Mesenchymal stem cell (in vitro differentiated cells and primary cell): ENCODE results near the gene ARID5A.

ENCODE experiments used
- DNase-seq: peaks from one replicate; pipeline ENCODE4 v3.0.0-alpha.2; 2013
- H2AFZ ChIP-seq: one replicate; pipeline ENCODE4 v1.6.1; 2013; ENCODE audit warnings: low read depth, mild to moderate bottlenecking, control low read depth, inconsistent platforms, low read length, moderate library complexity
- H2AK5ac ChIP-seq: 2 replicates; pipeline ENCODE4 v1.6.1; 2013; ENCODE audit warnings: low read length, moderate library complexity, mild to moderate bottlenecking, inconsistent platforms; ENCODE audit not compliant: severe bottlenecking
- H2BK120ac ChIP-seq: one replicate; pipeline ENCODE4 v1.6.1; 2013; ENCODE audit warnings: low read depth, mild to moderate bottlenecking, inconsistent platforms, low read length, moderate library complexity
- H2BK12ac ChIP-seq, 2 experiments: one replicate each; pipeline ENCODE4 v1.6.1; 2013; ENCODE audit warnings: inconsistent platforms in 2 of 2, low read length in 2 of 2, mild to moderate bottlenecking in 2 of 2, moderate library complexity in 2 of 2, control low read depth in 1 of 2
- H2BK15ac ChIP-seq: one replicate; pipeline ENCODE4 v1.6.1; 2013; ENCODE audit warnings: mild to moderate bottlenecking, low read depth, inconsistent platforms; ENCODE audit not compliant: poor library complexity, severe bottlenecking
- H2BK5ac ChIP-seq: 2 replicates; pipeline ENCODE4 v1.6.1; 2013; ENCODE audit warnings: low read depth, mild to moderate bottlenecking, low read length, control low read depth, inconsistent platforms; ENCODE audit not compliant: poor library complexity, severe bottlenecking
- H3K14ac ChIP-seq, 2 experiments: one replicate each; pipeline ENCODE4 v1.6.1; 2013; ENCODE audit warnings: inconsistent platforms in 2 of 2, low read length in 2 of 2, control low read depth in 1 of 2, mild to moderate bottlenecking in 1 of 2, moderate library complexity in 1 of 2
- H3K18ac ChIP-seq, 2 experiments: one replicate each; pipeline ENCODE4 v1.6.1; 2013; ENCODE audit warnings: inconsistent platforms in 2 of 2, low read length in 2 of 2, control low read depth in 1 of 2, low read depth in 1 of 2, mild to moderate bottlenecking in 1 of 2
- H3K23ac ChIP-seq, 2 experiments: one replicate each; pipeline ENCODE4 v1.6.1; 2013; ENCODE audit warnings: inconsistent platforms in 2 of 2, low read length in 2 of 2, mild to moderate bottlenecking in 2 of 2, moderate library complexity in 2 of 2, control low read depth in 1 of 2
- H3K27ac ChIP-seq: 2 replicates; pipeline ENCODE4 v1.5.1; 2013; ENCODE audit warnings: mild to moderate bottlenecking, moderate library complexity, low read length, control low read depth, inconsistent platforms; ENCODE audit not compliant: poor library complexity, severe bottlenecking
- H3K27me3 ChIP-seq, 2 experiments: 2 replicates each; pipeline versions ENCODE4 v1.6.1 to v1.7.0; 2013; ENCODE audit warnings: low read length in 2 of 2, mild to moderate bottlenecking in 2 of 2, moderate library complexity in 2 of 2, control low read depth in 1 of 2, inconsistent platforms in 1 of 2; ENCODE audit not compliant: control insufficient read depth in 1 of 2, insufficient read depth in 1 of 2
- H3K36me3 ChIP-seq, 2 experiments: 2 replicates each; pipeline versions ENCODE4 v1.6.1 to v1.7.0; 2013; ENCODE audit warnings: low read length in 2 of 2, control low read depth in 1 of 2, inconsistent platforms in 1 of 2, low read depth in 1 of 2, mild to moderate bottlenecking in 1 of 2; ENCODE audit not compliant: insufficient read depth in 2 of 2, control insufficient read depth in 1 of 2
- H3K4ac ChIP-seq, 2 experiments: one replicate each; pipeline ENCODE4 v1.6.1; 2013; ENCODE audit warnings: inconsistent platforms in 2 of 2, low read length in 2 of 2, mild to moderate bottlenecking in 2 of 2, moderate library complexity in 2 of 2, control low read depth in 1 of 2, low read depth in 1 of 2
- H3K4me1 ChIP-seq: 2 replicates; pipeline ENCODE4 v1.6.1; 2013; ENCODE audit warnings: low read depth, low read length, control low read depth; ENCODE audit not compliant: control insufficient read depth, insufficient read depth
- H3K4me2 ChIP-seq: 2 replicates; pipeline ENCODE4 v1.6.1; 2013; ENCODE audit warnings: low read length, mild to moderate bottlenecking, inconsistent platforms; ENCODE audit not compliant: poor library complexity, severe bottlenecking
- H3K4me3 ChIP-seq, 2 experiments: 2 replicates each; pipeline versions ENCODE4 v1.5.1 to v1.7.0; 2013; ENCODE audit warnings: low read length in 2 of 2, mild to moderate bottlenecking in 2 of 2, control low read depth in 1 of 2, low read depth in 1 of 2; ENCODE audit not compliant: insufficient read depth in 1 of 2
- H3K79me1 ChIP-seq: replicated peaks from 2 replicates; pipeline ENCODE4 v1.6.1; 2013; ENCODE audit warnings: mild to moderate bottlenecking, control low read depth, low read length, inconsistent platforms; ENCODE audit not compliant: poor library complexity, severe bottlenecking
- H3K9ac ChIP-seq: 2 replicates; pipeline ENCODE4 v1.7.0; 2013; ENCODE audit warnings: mild to moderate bottlenecking, low read length, moderate library complexity
- H3K9me3 ChIP-seq: 2 replicates; pipeline ENCODE4 v1.7.0; 2013; ENCODE audit warnings: mild to moderate bottlenecking, low read length; ENCODE audit not compliant: control insufficient read depth
- H4K8ac ChIP-seq: one replicate; pipeline ENCODE4 v1.6.1; 2013; ENCODE audit warnings: inconsistent platforms, mild to moderate bottlenecking, low read length, moderate library complexity
- H4K91ac ChIP-seq: one replicate; pipeline ENCODE4 v1.6.1; 2013; ENCODE audit warnings: mild to moderate bottlenecking, low read length, inconsistent platforms
- WGBS: methylation state at CpG from one replicate; pipeline ENCODE4 v1.1.7; 2013; ENCODE audit warnings: mixed read lengths; 5-methylcytosine and 5-hydroxymethylcytosine counted together

ARID5A gene

GRCh38 chr2:96541398-96542152 lies 5.0 kb downstream of the ARID5A start:
- no peak overlapping the region for H2BK120ac ChIP-seq
- H2AK5ac ChIP-seq, result no peak overlapping the region
- H3K36me3 ChIP-seq, result peaks cover 10 to 11% of the 10 kb centered on the region in 2 experiments
- H2BK12ac ChIP-seq, result no peak overlapping the region
- H3K14ac ChIP-seq, result no peak overlapping the region
- H3K27me3 ChIP-seq, result no peaks in the 10 kb centered on the region
- H3K18ac ChIP-seq, result no peak overlapping the region
- H2BK15ac ChIP-seq, result no peak overlapping the region
- H4K91ac ChIP-seq, result no peak overlapping the region
- peaks cover 21% of the 10 kb centered on the region for H3K4me1 ChIP-seq
- no peak overlapping the region for H2BK5ac ChIP-seq
- DNase-seq, result no peak
- H3K9me3 ChIP-seq, result no peaks in the 10 kb centered on the region
- 100% methylated on average over 2 of the region's 4 CpGs for WGBS
- no peak overlapping the region for H3K4ac ChIP-seq
- H3K9ac ChIP-seq, result peak overlapping the region; percentile 8
- no peak overlapping the region for H2AFZ ChIP-seq
- H3K79me1 ChIP-seq, result peaks cover 50% of the 10 kb centered on the region
- H3K23ac ChIP-seq, result no peak overlapping the region
- no peak overlapping the region for H3K4me3 ChIP-seq
- H4K8ac ChIP-seq, result no peak overlapping the region
- H3K4me2 ChIP-seq, result no peak overlapping the region
- no peak overlapping the region for H3K27ac ChIP-seq

GRCh38 chr2:96542357-96542977 lies 5.9 kb downstream of the ARID5A start:
- Histone ChIP-seq H4K91ac (no peak overlapping the region), H3K27ac (no peak overlapping the region), H3K18ac (no peak overlapping the region), H3K9ac (no peak overlapping the region), H4K8ac (no peak overlapping the region), H3K4ac (no peak overlapping the region), H2BK5ac (no peak overlapping the region), H3K27me3 (no peaks in the 10 kb centered on the region), H3K4me1 (peaks cover 18% of the 10 kb centered on the region), H2AK5ac (no peak overlapping the region), H2BK120ac (no peak overlapping the region), H3K36me3 (peaks cover 13 to 15% of the 10 kb centered on the region in 2 experiments), H2BK15ac (no peak overlapping the region), H3K4me2 (no peak overlapping the region), H2BK12ac (no peak overlapping the region), H3K79me1 (peaks cover 48% of the 10 kb centered on the region), H3K4me3 (no peak overlapping the region), H3K9me3 (no peaks in the 10 kb centered on the region), H2AFZ (no peak overlapping the region), H3K14ac (no peak overlapping the region), H3K23ac (no peak overlapping the region)
- DNase-seq, result no peak
- 89% methylated on average over 7 of the region's 8 CpGs for WGBS

GRCh38 chr2:96546321-96546720 lies 9.8 kb downstream of the ARID5A start:
- Histone ChIP-seq H2BK12ac (no peak overlapping the region), H3K18ac (no peak overlapping the region), H3K4me2 (no peak overlapping the region), H2BK120ac (no peak overlapping the region), H3K27me3 (no peaks in the 10 kb centered on the region), H3K23ac (no peak overlapping the region), H3K14ac (no peak overlapping the region), H2BK15ac (no peak overlapping the region), H3K36me3 (peaks cover 44 to 47% of the 10 kb centered on the region in 2 experiments), H4K8ac (no peak overlapping the region), H4K91ac (no peak overlapping the region), H3K9me3 (no peaks in the 10 kb centered on the region), H2AFZ (no peak overlapping the region), H3K4me3 (no peak overlapping the region), H2AK5ac (no peak overlapping the region), H3K27ac (no peak overlapping the region), H3K4ac (no peak overlapping the region), H3K9ac (no peak overlapping the region), H3K4me1 (no peaks in the 10 kb centered on the region), H3K79me1 (peaks cover 24% of the 10 kb centered on the region), H2BK5ac (no peak overlapping the region)
- 90% methylated on average over 5 of the region's 5 CpGs for WGBS
- no peak for DNase-seq

GRCh38 chr2:96546797-96547196 lies 10.2 kb downstream of the ARID5A start:
- no peak overlapping the region for H3K27ac ChIP-seq
- H3K79me1 ChIP-seq, result peaks cover 22% of the 10 kb centered on the region
- no peak for DNase-seq
- H2AFZ ChIP-seq, result no peak overlapping the region
- no peak overlapping the region for H2AK5ac ChIP-seq
- no peak overlapping the region for H2BK5ac ChIP-seq
- no peak overlapping the region for H2BK12ac ChIP-seq
- H4K91ac ChIP-seq, result no peak overlapping the region
- no peak overlapping the region for H2BK15ac ChIP-seq
- H3K36me3 ChIP-seq, result peaks cover 49 to 52% of the 10 kb centered on the region in 2 experiments
- H2BK120ac ChIP-seq, result no peak overlapping the region
- no peak overlapping the region for H3K23ac ChIP-seq
- no peak overlapping the region for H3K18ac ChIP-seq
- H3K9me3 ChIP-seq, result no peaks in the 10 kb centered on the region
- H3K9ac ChIP-seq, result no peak overlapping the region
- no peak overlapping the region for H3K4me3 ChIP-seq
- WGBS, result 98% methylated on average over 6 of the region's 8 CpGs
- no peaks in the 10 kb centered on the region for H3K27me3 ChIP-seq
- no peak overlapping the region for H3K4me2 ChIP-seq
- H3K4me1 ChIP-seq, result no peaks in the 10 kb centered on the region
- no peak overlapping the region for H4K8ac ChIP-seq
- H3K14ac ChIP-seq, result no peak overlapping the region
- no peak overlapping the region for H3K4ac ChIP-seq
